ENCODE measurements around the gene SMIM34.
"Not testable (repeated sequence)": the region's sequence is repeated elsewhere in the genome, so short reads cannot be mapped to it uniquely, and the experiment has no call there.

- not testable (repeated sequence) for TF ChIP-seq CTCF (conservative IDR thresholded peaks at IDR 0.05; ENCODE audit: low read length); EZH2phosphoT487 (IDR thresholded peaks at IDR 0.05; ENCODE audit: borderline replicate concordance, low read depth, low read length)
Observed at GRCh38 chr21:34459426-34459825, 35.7 kb upstream of the SMIM34 start.
